Panc1 (cell line): Measurements from ENCODE around the gene NOTUM.

ENCODE experiments used
- POLR2AphosphoS5 ChIP-seq: IDR thresholded peaks from 2 replicates; pipeline ENCODE4 v1.6.1; 2012; ENCODE audit warnings: mild to moderate bottlenecking, low read depth, low read length, moderate library complexity
- SIN3A ChIP-seq: IDR thresholded peaks from 2 replicates; pipeline ENCODE4 v1.6.1; 2012; ENCODE audit warnings: low read depth, mild to moderate bottlenecking, low read length, moderate library complexity, borderline replicate concordance; ENCODE audit not compliant: insufficient read depth
- TF ChIP-seq, protein P1 (sequence below): fragments of 450-650 bp; IDR thresholded peaks from 2 replicates; pipeline ENCODE4 v1.5.1; 2017; ENCODE audit warnings: mild to moderate bottlenecking

DNA sequence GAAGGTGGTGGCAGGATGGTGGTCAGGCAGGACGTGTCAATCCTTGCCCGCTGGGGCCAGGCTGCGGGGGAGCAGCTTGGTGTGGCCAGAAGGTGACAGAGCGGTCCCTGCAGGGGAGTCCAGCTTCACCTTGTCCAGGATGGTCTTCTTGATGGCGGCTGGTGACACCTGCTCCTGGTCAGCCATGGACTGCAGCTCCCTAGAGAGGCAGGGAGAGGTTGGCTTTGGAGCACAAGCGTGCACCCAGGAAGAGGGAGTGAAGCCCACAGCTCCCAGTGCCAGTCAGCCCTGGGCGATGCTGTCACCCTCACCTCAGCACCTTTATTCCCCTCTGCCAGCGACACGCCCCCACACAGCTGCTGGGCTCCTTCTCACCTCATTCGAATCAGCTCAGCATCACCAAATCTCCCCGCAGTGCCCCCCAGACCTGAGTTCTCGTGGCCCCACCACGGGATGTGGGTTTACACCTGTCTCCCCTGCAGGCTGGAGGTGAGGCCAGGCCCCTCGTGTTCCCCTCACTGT lies 27.7 kb downstream of the NOTUM start:
- TF ChIP-seq, protein P1, sequence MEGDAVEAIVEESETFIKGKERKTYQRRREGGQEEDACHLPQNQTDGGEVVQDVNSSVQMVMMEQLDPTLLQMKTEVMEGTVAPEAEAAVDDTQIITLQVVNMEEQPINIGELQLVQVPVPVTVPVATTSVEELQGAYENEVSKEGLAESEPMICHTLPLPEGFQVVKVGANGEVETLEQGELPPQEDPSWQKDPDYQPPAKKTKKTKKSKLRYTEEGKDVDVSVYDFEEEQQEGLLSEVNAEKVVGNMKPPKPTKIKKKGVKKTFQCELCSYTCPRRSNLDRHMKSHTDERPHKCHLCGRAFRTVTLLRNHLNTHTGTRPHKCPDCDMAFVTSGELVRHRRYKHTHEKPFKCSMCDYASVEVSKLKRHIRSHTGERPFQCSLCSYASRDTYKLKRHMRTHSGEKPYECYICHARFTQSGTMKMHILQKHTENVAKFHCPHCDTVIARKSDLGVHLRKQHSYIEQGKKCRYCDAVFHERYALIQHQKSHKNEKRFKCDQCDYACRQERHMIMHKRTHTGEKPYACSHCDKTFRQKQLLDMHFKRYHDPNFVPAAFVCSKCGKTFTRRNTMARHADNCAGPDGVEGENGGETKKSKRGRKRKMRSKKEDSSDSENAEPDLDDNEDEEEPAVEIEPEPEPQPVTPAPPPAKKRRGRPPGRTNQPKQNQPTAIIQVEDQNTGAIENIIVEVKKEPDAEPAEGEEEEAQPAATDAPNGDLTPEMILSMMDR: no peak
- TF ChIP-seq POLR2AphosphoS5 (peak; percentile 53), SIN3A (no peak)
